HG02852 (cell line): ENCODE results near the gene ZXDC.

Experiments used
- ATAC-seq: cut with Tn5 transposase; IDR thresholded peaks from one replicate; pipeline ENCODE4 v1.9.1; 2021; ENCODE audit warnings: mild to moderate bottlenecking, moderate library complexity; ENCODE audit not compliant: unreplicated experiment

Gene ZXDC

GRCh38 chr3:126490619-126491018, 14.9 kb upstream of the ZXDC start:
- no peak for ATAC-seq

- no peak for ATAC-seq
These were observed 13.3 kb upstream of the ZXDC start for GRCh38 chr3:126488886-126489569.

GRCh38 chr3:126488185-126488584, 12.5 kb upstream of the ZXDC start:
- no peak for ATAC-seq

GRCh38 chr3:126487151-126487771, 11.6 kb upstream of the ZXDC start:
- ATAC-seq: no peak

GRCh38 chr3:126486360-126486847, 10.7 kb upstream of the ZXDC start:
- no peak for ATAC-seq

- no peak for ATAC-seq
These were observed 10.3 kb upstream of the ZXDC start for GRCh38 chr3:126485956-126486355.

- no peak for ATAC-seq
These were observed 9.6 kb upstream of the ZXDC start for GRCh38 chr3:126485176-126485897.

- ATAC-seq: no peak
These were observed 9.0 kb upstream of the ZXDC start for GRCh38 chr3:126484662-126485061.

- ATAC-seq: no peak
These were observed 8.5 kb upstream of the ZXDC start for GRCh38 chr3:126484148-126484547.

- ATAC-seq: no peak
These were observed 7.7 kb upstream of the ZXDC start for GRCh38 chr3:126483321-126483761.

GRCh38 chr3:126482503-126483255, 7.0 kb upstream of the ZXDC start:
- no peak for ATAC-seq

GRCh38 chr3:126481808-126482502, 6.3 kb upstream of the ZXDC start:
- ATAC-seq: no peak

- no peak for ATAC-seq
These were observed 5.2 kb upstream of the ZXDC start for GRCh38 chr3:126480861-126481260.

GRCh38 chr3:126480206-126480605, 4.5 kb upstream of the ZXDC start:
- no peak for ATAC-seq

GRCh38 chr3:126479642-126480041, 4.0 kb upstream of the ZXDC start:
- ATAC-seq: no peak

- ATAC-seq: no peak
These were observed 3.1 kb upstream of the ZXDC start for GRCh38 chr3:126478581-126479310.

GRCh38 chr3:126477061-126477380, 1.3 kb upstream of the ZXDC start:
- no peak for ATAC-seq

- peak; percentile 21 for ATAC-seq
These were observed 722 bp upstream of the ZXDC start for GRCh38 chr3:126476166-126477060.
